GM18867 (cell line): ENCODE data around the gene DTNB.
A peak's percentile ranks its signal among the peaks of the same experiment; 100 is the strongest.
"Not testable (repeated sequence)": the region's sequence is repeated elsewhere in the genome, so short reads cannot be mapped to it uniquely, and the experiment has no call there.

Experiments
- ATAC-seq: cut with Tn5 transposase; IDR thresholded peaks from one replicate; pipeline ENCODE4 v1.9.1; 2021; ENCODE audit warnings: mild to moderate bottlenecking, moderate library complexity; ENCODE audit not compliant: unreplicated experiment

The DTNB gene

GRCh38 chr2:25549571-25549970 lies 123.8 kb downstream of the DTNB start:
- ATAC-seq = not testable (repeated sequence)

- no peak for ATAC-seq
Observed at GRCh38 chr2:25548601-25549000, 124.8 kb downstream of the DTNB start.

GRCh38 chr2:25546852-25547251 lies 126.5 kb downstream of the DTNB start:
- ATAC-seq = no peak

- no peak for ATAC-seq
Observed at GRCh38 chr2:25545899-25546298, 127.5 kb downstream of the DTNB start.

GRCh38 chr2:25544445-25544844 lies 128.9 kb downstream of the DTNB start:
- no peak for ATAC-seq

GRCh38 chr2:25543939-25544338 lies 129.4 kb downstream of the DTNB start:
- no peak for ATAC-seq

- no peak for ATAC-seq
Observed at GRCh38 chr2:25541378-25541777, 132.0 kb downstream of the DTNB start.

GRCh38 chr2:25539136-25539535 lies 134.2 kb downstream of the DTNB start:
- no peak for ATAC-seq

GRCh38 chr2:25537526-25537925 lies 135.9 kb downstream of the DTNB start:
- ATAC-seq = no peak

GRCh38 chr2:25535411-25536289 lies 137.7 kb downstream of the DTNB start:
- ATAC-seq = not testable (repeated sequence)

- not testable (repeated sequence) for ATAC-seq
Observed at GRCh38 chr2:25534937-25535336, 138.4 kb downstream of the DTNB start.

GRCh38 chr2:25534455-25534854 lies 138.9 kb downstream of the DTNB start:
- ATAC-seq = no peak

GRCh38 chr2:25533771-25534170 lies 139.6 kb downstream of the DTNB start:
- ATAC-seq = not testable (repeated sequence)

- ATAC-seq = no peak
Observed at GRCh38 chr2:25532521-25532920, 140.9 kb downstream of the DTNB start.

GRCh38 chr2:25529034-25529433 lies 144.3 kb downstream of the DTNB start:
- ATAC-seq = no peak

GRCh38 chr2:25528173-25528572 lies 145.2 kb downstream of the DTNB start:
- no peak for ATAC-seq

- no peak for ATAC-seq
Observed at GRCh38 chr2:25524507-25524906, 148.9 kb downstream of the DTNB start.

GRCh38 chr2:25523060-25523459 lies 150.3 kb downstream of the DTNB start:
- ATAC-seq = no peak

- ATAC-seq = peak; percentile 71
Observed at GRCh38 chr2:25521665-25522387, 151.6 kb downstream of the DTNB start.

- no peak for ATAC-seq
Observed at GRCh38 chr2:25521126-25521525, 152.3 kb downstream of the DTNB start.

GRCh38 chr2:25517701-25518100 lies 155.7 kb downstream of the DTNB start:
- no peak for ATAC-seq

GRCh38 chr2:25514043-25514637 lies 159.2 kb downstream of the DTNB start:
- peak; percentile 65 for ATAC-seq
